ENCODE data around the gene GEMIN5. TPM values are rescaled to one million over a fixed set of nuclear protein-coding genes. Genes with fewer than 3 reads are reported as not detected.
A peak's percentile ranks its signal among the peaks of the same experiment; 100 is the strongest.

GEMIN5 gene
- total RNA-seq, 2 experiments from 2014 or later, result 17.4 to 21.0 TPM

DNA sequence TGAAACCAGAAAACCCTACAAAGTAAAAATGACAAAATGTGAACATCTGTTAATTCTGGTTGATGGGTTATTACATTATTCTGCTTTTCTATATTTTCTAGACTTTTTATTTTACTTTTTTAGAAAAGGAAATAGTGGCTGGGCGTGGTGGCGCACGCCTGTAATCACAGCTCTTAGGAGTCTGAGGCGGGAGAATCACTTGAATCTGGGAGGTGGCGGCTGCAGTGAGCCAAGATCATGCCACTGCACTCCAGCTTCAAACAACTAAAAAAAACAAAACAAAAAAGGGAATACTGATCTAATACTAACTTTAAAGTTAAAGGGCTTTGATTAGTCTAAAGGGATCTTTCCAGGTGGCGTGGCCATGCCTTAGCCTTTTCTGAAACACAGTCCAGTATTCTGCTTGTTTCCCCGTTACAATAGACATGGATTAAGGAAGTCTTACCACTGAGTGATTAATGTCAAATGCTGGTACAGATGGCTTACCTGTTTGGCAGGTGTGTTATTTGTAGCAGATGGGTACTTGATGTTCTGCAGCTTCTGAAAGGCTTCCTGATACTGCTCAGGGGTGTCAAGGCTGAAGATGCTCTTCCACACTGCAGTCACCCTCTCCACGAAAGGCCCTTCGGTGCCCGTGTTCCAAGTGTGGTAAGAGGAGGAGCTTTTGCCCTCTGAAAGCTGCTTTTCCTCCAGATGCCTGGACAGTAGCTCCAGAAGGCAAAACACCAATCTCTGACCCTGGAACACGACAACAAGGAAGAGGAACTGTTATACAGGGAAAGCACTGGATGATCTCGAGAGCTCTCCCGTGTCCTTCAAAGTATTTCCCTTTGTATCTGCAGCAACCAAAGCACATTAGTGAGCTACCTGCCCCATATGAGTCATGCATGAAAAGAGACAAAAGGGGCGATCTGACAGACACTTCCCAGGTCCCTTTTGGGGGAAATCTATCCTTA, 42.1 kb downstream of the GEMIN5 start:
- H3K4me3 Mint-ChIP-seq, result no peak overlapping the region
- peaks cover 43% of the 10 kb centered on the region for H3K36me3 Mint-ChIP-seq
- no peak overlapping the region for H3K27ac Mint-ChIP-seq
- no peak for ATAC-seq
- DNase-seq, result no peak
- peaks cover 2% of the 10 kb centered on the region for H3K4me1 Mint-ChIP-seq
- no peaks in the 10 kb centered on the region for H3K9me3 Mint-ChIP-seq (ENCODE audit: low read depth)
- CTCF ChIA-PET, result interaction anchor here (0.7 kb wide), 1 partner anchor 13 kb away, joined by 4 read pairs; no protein-coding TSS in a partner anchor
- H3K27me3 Mint-ChIP-seq, result no peaks in the 10 kb centered on the region

DNA sequence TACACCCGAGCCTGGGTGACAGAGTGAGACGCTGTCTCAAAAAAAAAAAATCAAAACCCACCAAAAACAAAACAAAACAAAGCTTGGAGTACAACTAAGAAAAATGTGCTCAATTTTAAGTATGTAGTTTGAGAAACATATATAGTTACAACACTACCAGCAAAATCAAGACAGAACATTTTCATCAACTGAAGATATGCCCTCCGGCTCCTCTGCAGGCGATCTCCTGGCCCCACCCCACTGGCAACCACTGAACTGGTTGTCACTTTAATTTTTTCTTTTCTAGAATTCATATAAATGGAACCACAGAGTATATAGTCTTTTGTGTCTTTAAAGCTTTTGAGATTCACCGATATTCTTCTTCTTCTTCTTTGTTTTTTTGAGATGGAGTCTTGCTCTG, 44.6 kb downstream of the GEMIN5 start:
- Mint-ChIP-seq H3K27me3 (no peaks in the 10 kb centered on the region), H3K9me3 (ENCODE audit: low read depth) (no peaks in the 10 kb centered on the region), H3K4me3 (no peak overlapping the region), H3K36me3 (peaks cover 49% of the 10 kb centered on the region), H3K4me1 (peaks cover 2% of the 10 kb centered on the region), H3K27ac (no peak overlapping the region)
- CTCF ChIA-PET, result interaction anchor here (0.7 kb wide), 1 partner anchor 43 kb away, joined by 4 read pairs; no protein-coding TSS in a partner anchor
- ATAC-seq (no peak), DNase-seq (no peak)

DNA sequence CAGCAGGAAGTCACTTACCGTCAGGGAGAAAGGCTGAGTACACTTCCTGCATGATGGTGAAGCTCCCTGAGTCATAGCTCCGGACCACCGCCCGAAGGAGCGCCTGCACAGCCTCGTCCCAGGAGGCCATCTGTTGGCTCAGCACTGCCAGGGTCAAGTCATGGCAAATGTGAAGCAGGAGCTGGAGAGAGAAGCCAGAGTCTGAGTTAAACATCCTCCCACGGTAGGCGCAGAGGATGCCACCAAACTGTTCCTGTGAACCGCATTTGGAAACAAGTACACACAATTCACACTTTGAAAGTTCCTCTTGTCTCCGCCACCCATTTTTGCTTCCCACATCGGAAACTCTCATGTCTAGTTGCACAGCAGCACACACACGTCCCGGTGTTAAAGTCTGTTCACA, 45.6 kb downstream of the GEMIN5 start:
- H3K4me3 Mint-ChIP-seq, result no peak overlapping the region
- H3K4me1 Mint-ChIP-seq, result peaks cover 2% of the 10 kb centered on the region
- CTCF ChIA-PET, result no interaction called here
- no peak for DNase-seq
- no peaks in the 10 kb centered on the region for H3K27me3 Mint-ChIP-seq
- ATAC-seq, result no peak
- H3K27ac Mint-ChIP-seq, result peak overlapping the region; percentile 28
- H3K9me3 Mint-ChIP-seq (ENCODE audit: low read depth), result no peaks in the 10 kb centered on the region
- H3K36me3 Mint-ChIP-seq, result peaks cover 53% of the 10 kb centered on the region

DNA sequence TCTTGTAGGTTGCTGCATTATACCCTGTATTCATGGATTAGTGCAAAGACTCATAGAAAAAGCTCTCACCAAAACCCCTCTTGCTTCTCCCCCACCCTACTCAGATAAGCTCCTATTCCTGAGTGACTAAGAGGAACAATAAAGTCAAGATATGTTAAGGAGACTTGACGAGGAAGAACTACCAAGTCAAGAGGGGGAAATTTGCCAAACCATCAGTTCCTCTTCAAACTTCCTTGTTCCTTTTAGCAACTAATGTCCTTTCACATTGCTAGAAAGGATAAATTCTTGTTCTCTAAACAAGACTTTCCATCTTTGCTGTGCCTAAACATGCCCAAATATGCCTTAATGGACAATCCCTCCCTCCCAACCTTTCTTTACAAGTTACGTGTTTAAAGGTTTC, 52.6 kb downstream of the GEMIN5 start:
- no peaks in the 10 kb centered on the region for H3K27me3 Mint-ChIP-seq
- CTCF ChIA-PET, result no interaction called here
- no peak overlapping the region for H3K4me3 Mint-ChIP-seq
- DNase-seq (no peak), ATAC-seq (no peak)
- H3K9me3 Mint-ChIP-seq (ENCODE audit: low read depth), result peaks cover 18% of the 10 kb centered on the region
- H3K4me1 Mint-ChIP-seq, result no peaks in the 10 kb centered on the region
- H3K27ac Mint-ChIP-seq, result no peak overlapping the region
- H3K36me3 Mint-ChIP-seq, result peaks cover 75% of the 10 kb centered on the region

DNA sequence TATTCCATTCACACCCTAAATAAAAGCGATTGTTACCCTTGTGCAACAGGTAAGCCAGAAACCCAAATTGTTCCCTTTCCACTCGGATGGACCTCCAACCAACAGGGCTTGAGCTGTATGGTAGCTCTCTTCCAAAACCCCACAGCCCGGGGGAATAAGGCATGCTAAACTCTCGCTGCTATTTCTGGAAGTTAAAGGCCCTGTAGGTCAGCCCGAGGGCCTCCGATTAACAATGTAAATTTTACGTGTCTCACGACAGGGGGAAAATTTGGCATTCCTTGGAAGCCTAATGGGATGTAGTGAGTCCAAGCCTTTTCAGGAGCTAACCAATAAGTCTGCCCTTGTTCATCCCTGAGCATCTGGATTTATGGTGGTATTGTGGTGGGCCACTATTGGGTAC, 53.6 kb downstream of the GEMIN5 start:
- no peak for DNase-seq
- no peaks in the 10 kb centered on the region for H3K4me1 Mint-ChIP-seq
- no peak overlapping the region for H3K27ac Mint-ChIP-seq
- H3K4me3 Mint-ChIP-seq, result no peak overlapping the region
- CTCF ChIA-PET, result no interaction called here
- peaks cover 20% of the 10 kb centered on the region for H3K9me3 Mint-ChIP-seq (ENCODE audit: low read depth)
- H3K27me3 Mint-ChIP-seq, result no peaks in the 10 kb centered on the region
- no peak for ATAC-seq
- peaks cover 79% of the 10 kb centered on the region for H3K36me3 Mint-ChIP-seq

DNA sequence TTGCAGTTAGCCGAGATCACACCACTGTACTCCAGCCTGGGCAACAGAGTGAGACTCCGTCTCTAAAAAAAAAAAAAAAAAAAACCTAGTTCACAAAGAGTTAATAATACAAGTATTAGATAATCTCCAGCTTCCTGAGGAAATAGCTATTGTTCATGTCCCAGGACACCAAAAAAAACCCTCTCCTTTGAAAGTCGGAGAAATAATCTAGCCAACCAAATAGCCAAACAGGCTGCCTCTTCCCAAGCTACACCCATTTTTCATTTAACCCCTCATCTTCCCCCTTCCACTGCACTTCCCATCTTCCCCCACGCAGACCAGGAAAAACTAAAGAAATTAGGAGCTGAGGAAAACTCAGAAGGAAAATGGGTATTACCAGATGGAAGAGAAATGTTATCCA, 56.0 kb downstream of the GEMIN5 start:
- no peaks in the 10 kb centered on the region for H3K4me1 Mint-ChIP-seq
- no peak for ATAC-seq
- CTCF ChIA-PET, result interaction anchor here (0.7 kb wide), 1 partner anchor 269 kb away, joined by 5 read pairs; no protein-coding TSS in a partner anchor

DNA sequence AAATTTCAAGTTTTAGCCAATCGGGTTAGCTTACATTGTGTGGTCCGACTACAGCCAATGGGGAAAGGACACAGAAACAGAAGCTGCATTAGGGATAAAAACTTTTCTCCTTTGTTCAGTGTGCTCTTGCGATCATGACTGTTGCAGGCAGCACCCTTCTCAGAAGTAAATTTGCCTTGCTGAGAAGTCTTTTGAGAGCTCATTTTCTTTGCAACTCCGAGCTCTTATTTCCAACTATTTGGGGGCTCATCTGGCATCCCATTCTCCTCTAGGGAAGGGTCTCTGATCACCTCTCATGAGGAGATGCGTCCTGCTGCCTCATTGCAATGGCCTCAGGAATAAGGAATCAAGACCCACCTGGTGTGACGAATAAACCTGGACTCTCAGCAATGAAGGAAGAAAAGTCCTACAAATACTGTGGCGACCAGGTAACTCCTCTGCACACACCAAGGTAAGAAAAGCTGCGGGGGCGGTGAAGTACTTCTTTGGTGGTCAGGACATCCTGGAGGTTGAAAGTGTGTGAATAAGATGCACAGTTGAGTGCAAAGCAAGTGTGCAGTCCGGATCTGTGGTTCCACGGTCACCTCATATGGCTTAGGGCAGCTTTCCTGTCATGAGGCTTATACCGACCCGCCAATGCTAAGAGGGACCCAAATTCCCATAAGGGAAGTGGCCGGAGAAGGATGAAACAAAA, 59.2 kb downstream of the GEMIN5 start:
- H3K27ac Mint-ChIP-seq, result no peak overlapping the region
- H3K9me3 Mint-ChIP-seq (ENCODE audit: low read depth), result peaks cover 11% of the 10 kb centered on the region
- no peaks in the 10 kb centered on the region for H3K4me1 Mint-ChIP-seq
- ATAC-seq (no peak), DNase-seq (no peak)
- CTCF ChIA-PET, result no interaction called here
- no peak overlapping the region for H3K4me3 Mint-ChIP-seq
- H3K36me3 Mint-ChIP-seq, result peaks cover 73% of the 10 kb centered on the region
- H3K27me3 Mint-ChIP-seq, result no peaks in the 10 kb centered on the region

More for the DNA sequence above, 56.0 kb downstream of the GEMIN5 start:
- Mint-ChIP-seq H3K27ac (no peak overlapping the region), H3K36me3 (peaks cover 76% of the 10 kb centered on the region), H3K4me3 (no peak overlapping the region), H3K9me3 (ENCODE audit: low read depth) (peaks cover 24% of the 10 kb centered on the region), H3K27me3 (no peaks in the 10 kb centered on the region)
- DNase-seq, result no peak

DNA sequence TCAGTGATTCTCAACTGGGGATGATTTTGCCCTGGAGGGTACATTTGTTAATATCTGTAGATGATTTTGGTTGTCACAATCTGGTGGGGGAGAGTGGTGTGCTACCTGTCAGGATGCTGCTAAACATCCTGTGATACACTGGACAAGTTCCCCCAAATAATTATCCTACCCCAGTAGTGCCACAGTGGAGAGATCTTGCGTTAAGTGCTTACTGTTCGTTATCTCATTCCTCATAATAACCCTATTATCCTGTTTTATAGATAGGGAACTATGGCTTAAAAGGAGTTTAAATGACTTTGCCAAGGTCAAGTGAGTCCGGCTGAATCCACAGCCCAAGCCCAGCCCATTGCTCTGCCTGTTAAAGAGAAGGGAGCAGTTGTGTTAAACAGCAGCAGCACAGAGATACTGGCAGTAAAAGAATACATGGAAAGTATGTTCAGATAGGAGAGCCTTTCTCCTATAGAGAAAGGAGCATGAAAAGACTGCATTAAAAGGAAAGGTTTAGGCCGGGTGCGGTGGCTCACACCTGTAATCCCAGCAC, 64.2 kb downstream of the GEMIN5 start:
- Mint-ChIP-seq H3K9me3 (ENCODE audit: low read depth) (peaks cover 6% of the 10 kb centered on the region), H3K4me3 (no peak overlapping the region), H3K27me3 (no peaks in the 10 kb centered on the region), H3K4me1 (no peaks in the 10 kb centered on the region), H3K36me3 (peaks cover 69% of the 10 kb centered on the region), H3K27ac (no peak overlapping the region)
- ATAC-seq (no peak), DNase-seq (no peak)
- CTCF ChIA-PET, result no interaction called here

DNA sequence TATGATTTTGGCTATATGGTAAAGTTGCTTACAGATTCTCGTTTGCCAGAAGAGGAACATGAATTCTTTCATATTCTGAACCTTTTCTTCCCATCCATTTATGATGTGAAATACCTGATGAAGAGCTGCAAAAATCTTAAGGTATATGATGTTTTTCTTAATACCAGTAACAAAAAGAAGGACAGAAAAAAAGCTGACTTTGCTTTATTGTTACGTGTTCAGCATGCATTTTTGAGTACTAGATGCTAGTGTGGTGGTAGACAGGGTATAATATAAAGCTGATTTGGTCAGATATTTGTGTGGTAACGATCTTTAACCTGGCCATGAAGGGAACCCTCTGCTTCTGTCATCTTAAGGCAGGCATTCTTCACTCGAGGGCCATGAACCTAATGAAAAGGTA, 66.3 kb downstream of the GEMIN5 start:
- Mint-ChIP-seq H3K27ac (no peak overlapping the region), H3K36me3 (peaks cover 61% of the 10 kb centered on the region), H3K9me3 (ENCODE audit: low read depth) (peaks cover 2% of the 10 kb centered on the region), H3K27me3 (no peaks in the 10 kb centered on the region), H3K4me3 (no peak overlapping the region), H3K4me1 (peaks cover 2% of the 10 kb centered on the region)
- no peak for DNase-seq
- ATAC-seq, result no peak
- CTCF ChIA-PET, result no interaction called here

DNA sequence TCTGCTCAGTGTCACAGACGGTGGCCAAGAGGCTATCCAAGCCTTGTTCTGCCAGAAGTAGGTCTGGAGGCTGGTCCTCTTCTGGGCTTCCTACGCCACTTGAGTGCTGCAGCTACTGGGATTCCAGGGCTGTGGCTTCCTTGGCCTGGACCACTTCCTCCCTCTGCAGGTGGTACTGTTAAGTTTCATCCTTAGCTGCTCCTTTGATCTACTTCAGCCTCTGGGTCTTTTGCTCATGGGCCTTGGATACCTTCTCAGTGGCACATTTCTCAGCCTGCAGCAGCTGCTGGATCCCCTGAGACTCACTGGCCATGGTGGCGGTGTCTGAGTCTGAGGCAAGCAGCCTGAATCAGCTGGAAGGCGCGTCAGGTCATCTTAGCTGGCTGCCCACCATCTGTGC, 69.3 kb downstream of the GEMIN5 start:
- Mint-ChIP-seq H3K36me3 (peaks cover 61% of the 10 kb centered on the region), H3K4me1 (peaks cover 12% of the 10 kb centered on the region), H3K27ac (no peak overlapping the region), H3K4me3 (no peak overlapping the region), H3K9me3 (ENCODE audit: low read depth) (no peaks in the 10 kb centered on the region), H3K27me3 (no peaks in the 10 kb centered on the region)
- DNase-seq, result no peak
- ATAC-seq, result no peak
- CTCF ChIA-PET, result interaction anchor here (0.6 to 1.3 kb wide), 2 partner anchors 216 to 218 kb away, joined by 4 read pairs; no protein-coding TSS in a partner anchor

DNA sequence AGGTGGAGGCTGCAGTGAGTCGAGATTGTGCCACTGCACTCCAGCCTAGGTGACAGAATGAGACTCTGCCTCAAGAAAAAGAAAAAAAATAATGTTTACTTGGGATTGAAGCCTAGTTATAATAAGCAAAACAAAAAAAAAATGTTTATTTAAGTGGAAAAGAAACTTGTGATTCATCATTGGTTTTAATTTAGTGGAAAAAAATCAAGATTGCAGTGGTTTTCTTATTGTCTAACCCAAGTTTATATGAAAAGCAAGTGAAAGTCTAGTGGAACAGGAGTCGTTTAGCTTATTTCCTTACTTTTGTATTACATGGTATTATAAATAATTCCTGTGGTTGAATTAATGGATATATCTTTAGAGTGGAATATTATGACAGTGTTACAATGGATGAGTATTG, 71.2 kb downstream of the GEMIN5 start:
- CTCF ChIA-PET, result interaction anchor here (1.1 kb wide), 1 partner anchor 216 kb away, joined by 4 read pairs; no protein-coding TSS in a partner anchor
- peaks cover 60% of the 10 kb centered on the region for H3K36me3 Mint-ChIP-seq

DNA sequence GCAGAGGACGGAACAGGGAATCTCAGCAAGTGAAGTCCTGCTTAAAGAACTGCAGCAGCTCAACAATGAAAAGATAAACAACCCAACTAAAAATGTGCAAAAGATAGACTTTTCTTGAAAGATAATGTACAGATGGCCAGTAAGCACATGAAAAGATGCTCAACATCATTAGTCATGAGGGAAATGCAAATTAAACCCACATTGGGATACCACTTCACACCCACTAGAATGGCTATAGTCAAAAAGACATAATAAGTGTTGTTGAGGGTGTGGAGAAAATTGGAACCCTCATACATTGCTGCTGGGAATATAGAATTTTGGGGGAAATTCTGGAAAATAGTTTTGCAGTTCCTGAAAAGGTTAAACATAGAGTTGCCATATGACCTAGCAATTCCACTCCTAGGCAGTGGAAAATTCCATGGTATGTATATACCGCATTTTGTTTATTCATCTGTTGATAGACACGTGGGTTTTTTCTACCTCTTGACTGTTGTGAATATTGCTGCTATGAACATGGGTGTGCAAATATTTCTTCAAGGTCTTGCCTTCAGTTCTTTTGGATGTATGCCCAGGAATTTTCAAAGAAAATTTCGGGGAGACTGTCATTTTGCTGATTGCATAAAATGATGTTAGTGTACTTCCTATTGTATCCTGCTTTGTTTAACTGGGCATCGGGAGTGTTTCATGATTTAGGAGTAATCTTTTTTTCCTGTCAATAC, 72.4 kb downstream of the GEMIN5 start:
- no peak for ATAC-seq
- Mint-ChIP-seq H3K4me1 (peaks cover 35% of the 10 kb centered on the region), H3K27me3 (no peaks in the 10 kb centered on the region), H3K9me3 (ENCODE audit: low read depth) (no peaks in the 10 kb centered on the region), H3K36me3 (peaks cover 55% of the 10 kb centered on the region), H3K27ac (no peak overlapping the region), H3K4me3 (no peak overlapping the region)
- CTCF ChIA-PET, result no interaction called here
- no peak for DNase-seq

More for the DNA sequence above, 71.2 kb downstream of the GEMIN5 start:
- ATAC-seq (no peak), DNase-seq (no peak)
- no peak overlapping the region for H3K27ac Mint-ChIP-seq
- H3K4me1 Mint-ChIP-seq, result peaks cover 25% of the 10 kb centered on the region
- H3K27me3 Mint-ChIP-seq, result no peaks in the 10 kb centered on the region
- no peaks in the 10 kb centered on the region for H3K9me3 Mint-ChIP-seq (ENCODE audit: low read depth)
- H3K4me3 Mint-ChIP-seq, result no peak overlapping the region
